ENCODE data around the gene ABCF1.

ABCF1 gene

GRCh38 chr6:30601815-30602641, 30.8 kb downstream of the ABCF1 start:
- no peak for DNase-seq (ENCODE audit: low spot score)

GRCh38 chr6:30603961-30604360, 32.7 kb downstream of the ABCF1 start:
- no peak for DNase-seq (ENCODE audit: low spot score)

- DNase-seq (ENCODE audit: low spot score): no peak
Observed at GRCh38 chr6:30610065-30610464, 38.8 kb downstream of the ABCF1 start.

- peak; percentile 54 for DNase-seq (ENCODE audit: low spot score)
Observed at GRCh38 chr6:30611150-30611855, 40.1 kb downstream of the ABCF1 start.

- DNase-seq (ENCODE audit: low spot score): no peak
Observed at GRCh38 chr6:30611856-30612194, 40.6 kb downstream of the ABCF1 start.

- no peak for DNase-seq (ENCODE audit: low spot score)
Observed at GRCh38 chr6:30612213-30612612, 41.0 kb downstream of the ABCF1 start.

- no peak for DNase-seq (ENCODE audit: low spot score)
Observed at GRCh38 chr6:30612687-30613248, 41.5 kb downstream of the ABCF1 start.

- no peak for DNase-seq (ENCODE audit: low spot score)
Observed at GRCh38 chr6:30613251-30614043, 42.2 kb downstream of the ABCF1 start.

GRCh38 chr6:30614044-30614842, 43.0 kb downstream of the ABCF1 start:
- no peak for DNase-seq (ENCODE audit: low spot score)

GRCh38 chr6:30614843-30615218, 43.6 kb downstream of the ABCF1 start:
- peak; percentile 99 for DNase-seq (ENCODE audit: low spot score)

- DNase-seq (ENCODE audit: low spot score): peak; percentile 79
Observed at GRCh38 chr6:30615219-30615957, 44.1 kb downstream of the ABCF1 start.

- DNase-seq (ENCODE audit: low spot score): no peak
Observed at GRCh38 chr6:30615958-30616810, 44.9 kb downstream of the ABCF1 start.

- peak; percentile 100 for DNase-seq (ENCODE audit: low spot score)
Observed at GRCh38 chr6:30616811-30617564, 45.7 kb downstream of the ABCF1 start, which contains the start of gene PPP1R10. PPP1R10 (minus strand) TSS chr6:30617243; CDS start chr6:30609944, 7,299 bp downstream.

- DNase-seq (ENCODE audit: low spot score): peak; percentile 99
Observed at GRCh38 chr6:30617565-30618269, 46.5 kb downstream of the ABCF1 start, which contains the start of gene MRPS18B. MRPS18B (plus strand) TSS chr6:30617840; CDS start chr6:30617866, 26 bp downstream.

GRCh38 chr6:30618270-30618797, 47.1 kb downstream of the ABCF1 start:
- no peak for DNase-seq (ENCODE audit: low spot score)

GRCh38 chr6:30619561-30619960, 48.3 kb downstream of the ABCF1 start:
- DNase-seq (ENCODE audit: low spot score): no peak

- DNase-seq (ENCODE audit: low spot score): no peak
Observed at GRCh38 chr6:30625511-30625910, 54.3 kb downstream of the ABCF1 start.

All from putamen (tissue), 1 donor.